CD4-positive, alpha-beta T cell (primary cell): ENCODE results near the gene CCL14. TPM values are rescaled to one million over a fixed set of nuclear protein-coding genes. Genes with fewer than 3 reads are reported as not detected.
"Not testable (repeated sequence)": the region's sequence is repeated elsewhere in the genome, so short reads cannot be mapped to it uniquely, and the experiment has no call there.

ENCODE experiments used
- ATAC-seq: fragments of 200-7000 bp; cut with Tn5 transposase; one replicate; pipeline ENCODE4 v1.10.0; 2022; ENCODE audit warnings: mild to moderate bottlenecking; ENCODE audit not compliant: poor library complexity
- CTCF ChIA-PET: fragments of 350-600 bp; sonication (Branson Sonifier 250); formaldehyde crosslinking; loops from one replicate; lab custom pipeline; 2021; ENCODE audit warnings: antibody characterized with exemption, inconsistent platforms; lab: Charles Lee
- POLR2A ChIA-PET: fragments of 350-600 bp; sonication (Branson Sonifier 250); formaldehyde crosslinking; loops from one replicate; lab custom pipeline; 2021; ENCODE audit warnings: antibody characterized with exemption, inconsistent platforms; lab: Charles Lee
- DNase-seq, 14 experiments: peaks; one replicate each; pipeline ENCODE4 v3.0.0-alpha.2; 2013 to 2020; ENCODE audit warnings: mixed read lengths in 2 of 14
- H3K27ac ChIP-seq, 2 donors: one replicate each; pipeline versions ENCODE4 v1.5.1 to v1.7.0; 2013; ENCODE audit warnings: low read length in 2 of 2, low read depth in 1 of 2, mild to moderate bottlenecking in 1 of 2
- H3K27me3 ChIP-seq, 2 experiments: 1 replicate in 1 of 2; 2 replicates in 1 of 2; pipeline versions ENCODE4 v1.6.1 to v1.7.0; 2013; ENCODE audit warnings: low read length in 2 of 2, control low read depth in 1 of 2, mild to moderate bottlenecking in 1 of 2, moderate library complexity in 1 of 2; ENCODE audit not compliant: insufficient read depth in 2 of 2, control insufficient read depth in 1 of 2
- H3K36me3 ChIP-seq: one replicate; pipeline ENCODE4 v1.6.1; 2013; ENCODE audit warnings: low read length, control low read depth; ENCODE audit not compliant: insufficient read depth
- H3K4me1 ChIP-seq: one replicate; pipeline ENCODE4 v1.6.1; 2013; ENCODE audit warnings: low read length, control low read depth; ENCODE audit not compliant: insufficient read depth
- H3K4me3 ChIP-seq: one replicate; pipeline ENCODE4 v1.5.1; 2013; ENCODE audit warnings: mild to moderate bottlenecking, low read length, moderate library complexity
- H3K9me3 ChIP-seq, 2 experiments: 1 replicate in 1 of 2; 2 replicates in 1 of 2; pipeline versions ENCODE4 v1.6.1 to v1.7.0; 2013; ENCODE audit warnings: low read length in 2 of 2, mild to moderate bottlenecking in 2 of 2, control low read depth in 1 of 2, moderate library complexity in 1 of 2; ENCODE audit not compliant: control insufficient read depth in 1 of 2, insufficient read depth in 1 of 2
- H3K27ac Mint-ChIP-seq: one replicate; pipeline ENCODE4 v1.8.0; 2020; ENCODE audit warnings: mixed read lengths
- H3K27me3 Mint-ChIP-seq: one replicate; pipeline ENCODE4 v1.8.0; 2021; ENCODE audit warnings: mixed read lengths
- H3K36me3 Mint-ChIP-seq: one replicate; pipeline ENCODE4 v1.8.0; 2021; ENCODE audit warnings: low read depth, mixed read lengths
- H3K4me1 Mint-ChIP-seq: one replicate; pipeline ENCODE4 v1.8.0; 2021; ENCODE audit warnings: low read depth, mixed read lengths
- H3K4me3 Mint-ChIP-seq: one replicate; pipeline ENCODE4 v1.8.0; 2020; ENCODE audit warnings: mild to moderate bottlenecking, mixed read lengths
- H3K9me3 Mint-ChIP-seq: one replicate; pipeline ENCODE4 v1.8.0; 2020; ENCODE audit warnings: mixed read lengths
- CTCF ChIP-seq: fragments of 200-600 bp; IDR thresholded peaks from one replicate; pipeline ENCODE4 v1.8.0; 2022; ENCODE audit warnings: antibody characterized with exemption, mild to moderate bottlenecking
- intact Hi-C, 2 experiments: fragments of 100-400 bp; cut with DNase I in 1 of 2; cut with micrococcal nuclease in 1 of 2; formaldehyde crosslinking; loops; one replicate each; pipeline versions ENCODE4 v1.15.1 to v1.9.0; 2023 to 2025; cut with DNase I, micrococcal nuclease
- total RNA-seq, 174 experiments: library from RNA in 2 of 174; stranded (reverse) in 2 of 174; gene quantifications; one replicate each; pipeline ENCODE4 v1.2.3 and lab custom pipeline; 2021 to 2026

The CCL14 gene
- total RNA-seq, 2 experiments from 2014 or later: not detected

GRCh38 chr17:36019423-36019822, 32.9 kb upstream of the CCL14 start:
- no peaks in the 10 kb centered on the region for H3K4me1 ChIP-seq
- ChIA-PET POLR2A (no interaction called here), CTCF (no interaction called here)
- H3K4me1 Mint-ChIP-seq: no peaks in the 10 kb centered on the region
- ATAC-seq: no peak
- no peak overlapping the region for H3K4me3 Mint-ChIP-seq
- TF ChIP-seq CTCF: no peak
- intact Hi-C loops: no loop called here
- H3K9me3 ChIP-seq: peaks cover 0 to 8% of the 10 kb centered on the region in 2 experiments
- no peaks in the 10 kb centered on the region for H3K36me3 ChIP-seq
- H3K4me3 ChIP-seq: no peak overlapping the region
- no peaks in the 10 kb centered on the region for H3K9me3 Mint-ChIP-seq
- DNase-seq: no peak
- H3K27ac ChIP-seq: no peak overlapping the region
- peaks cover 51% of the 10 kb centered on the region for H3K27me3 Mint-ChIP-seq
- no peak overlapping the region for H3K27ac Mint-ChIP-seq
- no peaks in the 10 kb centered on the region for H3K36me3 Mint-ChIP-seq
- peaks cover 0 to 10% of the 10 kb centered on the region in 2 experiments for H3K27me3 ChIP-seq

- ChIA-PET POLR2A (no interaction called here), CTCF (no interaction called here)
- Mint-ChIP-seq H3K9me3 (no peaks in the 10 kb centered on the region), H3K4me3 (no peak within 1 kb of the TSS), H3K27ac (no peak within 1 kb of the TSS), H3K36me3 (no peaks in the 10 kb centered on the region), H3K4me1 (no peaks in the 10 kb centered on the region), H3K27me3 (peaks cover 51% of the 10 kb centered on the region)
- Histone ChIP-seq H3K9me3 (peaks cover 0 to 1% of the 10 kb centered on the region in 2 experiments), H3K36me3 (no peaks in the 10 kb centered on the region), H3K27ac (no peak within 1 kb of the TSS), H3K4me1 (no peaks in the 10 kb centered on the region), H3K27me3 (peaks cover 0 to 10% of the 10 kb centered on the region in 2 experiments), H3K4me3 (no peak within 1 kb of the TSS)
- intact Hi-C loops: no loop called here
- ATAC-seq (no peak), DNase-seq (peak in 2 of 14 experiments; percentile 14)
- TF ChIP-seq CTCF: no peak
Observed at GRCh38 chr17:36017799-36018198, 31.3 kb upstream of the CCL14 start, which contains the start of gene CCL23. Gene CCL23, minus strand, starts transcription at chr17:36017972. Its CDS starts 75 bp downstream, at chr17:36017897.

GRCh38 chr17:36016555-36016954, 30.0 kb upstream of the CCL14 start:
- Mint-ChIP-seq H3K27me3 (peaks cover 51% of the 10 kb centered on the region), H3K36me3 (no peaks in the 10 kb centered on the region), H3K4me1 (no peaks in the 10 kb centered on the region), H3K27ac (no peak overlapping the region), H3K9me3 (no peaks in the 10 kb centered on the region), H3K4me3 (no peak overlapping the region)
- no peak for TF ChIP-seq CTCF
- no peaks in the 10 kb centered on the region for H3K36me3 ChIP-seq
- DNase-seq: no peak
- POLR2A ChIA-PET: no interaction called here
- no peak overlapping the region for H3K27ac ChIP-seq
- H3K9me3 ChIP-seq: peaks cover 0 to 7% of the 10 kb centered on the region in 2 experiments
- ATAC-seq: no peak
- H3K4me3 ChIP-seq: no peak overlapping the region
- CTCF ChIA-PET: no interaction called here
- intact Hi-C loops: no loop called here
- H3K4me1 ChIP-seq: no peaks in the 10 kb centered on the region
- peaks cover 0 to 10% of the 10 kb centered on the region in 2 experiments for H3K27me3 ChIP-seq

GRCh38 chr17:36015895-36016294, 29.4 kb upstream of the CCL14 start:
- peaks cover 0 to 10% of the 10 kb centered on the region in 2 experiments for H3K27me3 ChIP-seq
- H3K4me3 ChIP-seq, H3K27ac ChIP-seq, H3K9me3 ChIP-seq, intact Hi-C loops, H3K9me3 Mint-ChIP-seq, H3K4me3 Mint-ChIP-seq, ATAC-seq, H3K36me3 Mint-ChIP-seq, H3K4me1 Mint-ChIP-seq, CTCF ChIA-PET, H3K36me3 ChIP-seq, H3K4me1 ChIP-seq, H3K27ac Mint-ChIP-seq, POLR2A ChIA-PET, DNase-seq: not testable (repeated sequence)
- peaks cover 50% of the 10 kb centered on the region for H3K27me3 Mint-ChIP-seq
